Activated CD4-positive, alpha-beta T cell treated with anti-CD3 and anti-CD28 coated beads, Interleukin-2, amount 50 U/mL, for 4 hours (primary cell): ENCODE data around the gene CTDSPL.

Experiments
- DNase-seq, 2 experiments: peaks; one replicate each; pipeline ENCODE4 v3.0.0-alpha.2; 2020

Gene CTDSPL

GRCh38 chr3:37896827-37897226 is 35.1 kb downstream of the CTDSPL start:
- no peak for DNase-seq

- DNase-seq, result no peak
Observed at GRCh38 chr3:37897763-37898162, 36.1 kb downstream of the CTDSPL start.

- DNase-seq, result no peak
Observed at GRCh38 chr3:37898424-37898823, 36.7 kb downstream of the CTDSPL start.

GRCh38 chr3:37899101-37899707 is 37.5 kb downstream of the CTDSPL start:
- DNase-seq, result no peak

GRCh38 chr3:37899711-37900306 is 38.1 kb downstream of the CTDSPL start:
- no peak for DNase-seq

GRCh38 chr3:37901721-37902120 is 40.0 kb downstream of the CTDSPL start:
- DNase-seq, result no peak

GRCh38 chr3:37902674-37903073 is 41.0 kb downstream of the CTDSPL start:
- no peak for DNase-seq

GRCh38 chr3:37903320-37903719 is 41.6 kb downstream of the CTDSPL start:
- DNase-seq, result no peak

- no peak for DNase-seq
Observed at GRCh38 chr3:37903734-37904133, 42.1 kb downstream of the CTDSPL start.

GRCh38 chr3:37904601-37905000 is 42.9 kb downstream of the CTDSPL start:
- DNase-seq, result no peak

- DNase-seq, result no peak
Observed at GRCh38 chr3:37905346-37905745, 43.7 kb downstream of the CTDSPL start.

GRCh38 chr3:37905987-37906674 is 44.5 kb downstream of the CTDSPL start:
- DNase-seq, result no peak

GRCh38 chr3:37906734-37907282 is 45.1 kb downstream of the CTDSPL start:
- no peak for DNase-seq

GRCh38 chr3:37907371-37907770 is 45.7 kb downstream of the CTDSPL start:
- no peak for DNase-seq

GRCh38 chr3:37907906-37908305 is 46.2 kb downstream of the CTDSPL start:
- DNase-seq, result no peak

GRCh38 chr3:37909067-37909911 is 47.6 kb downstream of the CTDSPL start:
- no peak for DNase-seq

- DNase-seq, result no peak
Observed at GRCh38 chr3:37910671-37911400, 49.2 kb downstream of the CTDSPL start.

- no peak for DNase-seq
Observed at GRCh38 chr3:37912052-37912733, 50.5 kb downstream of the CTDSPL start.

GRCh38 chr3:37913522-37913921 is 51.8 kb downstream of the CTDSPL start:
- DNase-seq, result no peak

- DNase-seq, result no peak
Observed at GRCh38 chr3:37916685-37917084, 55.0 kb downstream of the CTDSPL start.

- DNase-seq, result no peak
Observed at GRCh38 chr3:37918627-37919026, 56.9 kb downstream of the CTDSPL start.

GRCh38 chr3:37920156-37920699 is 58.5 kb downstream of the CTDSPL start:
- no peak for DNase-seq
